Umbilical cord (tissue), 2 donors: ENCODE data around the gene PSRC1. TPM values are rescaled to one million over a fixed set of nuclear protein-coding genes. Genes with fewer than 3 reads are reported as not detected.
A peak's percentile ranks its signal among the peaks of the same experiment; 100 is the strongest.
"Not testable (repeated sequence)": the region's sequence is repeated elsewhere in the genome, so short reads cannot be mapped to it uniquely, and the experiment has no call there.

ENCODE experiments used
- DNase-seq: peaks from one replicate; pipeline ENCODE4 v3.0.0-alpha.2; 2015; ENCODE audit warnings: low spot score
- total RNA-seq: library from RNA; depleted of rRNA; stranded (reverse); fragments of >200 nt; gene quantifications from one replicate; pipeline ENCODE4 v1.2.3, GENCODE V29; 2014; ENCODE audit warnings: low replicate concordance; ENCODE audit not compliant: insufficient read depth

The PSRC1 gene
- total RNA-seq, 1 donor from 2014 or later = 4.3 TPM

GRCh38 chr1:109296782-109297181 lies 13.8 kb upstream of the PSRC1 start:
- no peak for DNase-seq

GRCh38 chr1:109295712-109296415 lies 12.9 kb upstream of the PSRC1 start:
- no peak for DNase-seq

GRCh38 chr1:109294481-109294880 lies 11.5 kb upstream of the PSRC1 start:
- no peak for DNase-seq

- DNase-seq = no peak
These were observed 10.1 kb upstream of the PSRC1 start for GRCh38 chr1:109293026-109293425.

- DNase-seq = no peak
These were observed 9.4 kb upstream of the PSRC1 start for GRCh38 chr1:109292364-109292763.

GRCh38 chr1:109290998-109291397 lies 8.1 kb upstream of the PSRC1 start:
- DNase-seq = peak; percentile 37

- no peak for DNase-seq
These were observed 7.2 kb upstream of the PSRC1 start for GRCh38 chr1:109290137-109290536.

DNA sequence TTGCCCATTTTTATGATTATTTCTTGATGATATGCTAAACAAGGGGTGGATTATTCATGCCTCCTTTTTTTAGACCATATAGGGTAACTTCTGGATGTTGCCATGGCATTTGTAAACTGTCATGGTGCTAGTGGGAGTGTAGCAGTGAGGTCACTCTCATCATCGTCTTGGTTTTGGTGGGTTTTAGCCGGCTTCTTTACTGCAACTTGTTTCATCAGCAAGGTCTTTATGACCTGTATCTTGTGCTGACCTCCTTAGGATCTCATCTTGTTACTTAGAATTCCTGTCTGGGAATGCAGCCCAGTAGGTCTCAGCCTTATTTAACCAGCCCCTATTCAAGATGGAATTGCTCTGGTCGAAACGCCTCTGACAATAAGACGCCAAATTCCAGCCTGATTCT lies 3.8 kb upstream of the PSRC1 start:
- DNase-seq = not testable (repeated sequence)

DNA sequence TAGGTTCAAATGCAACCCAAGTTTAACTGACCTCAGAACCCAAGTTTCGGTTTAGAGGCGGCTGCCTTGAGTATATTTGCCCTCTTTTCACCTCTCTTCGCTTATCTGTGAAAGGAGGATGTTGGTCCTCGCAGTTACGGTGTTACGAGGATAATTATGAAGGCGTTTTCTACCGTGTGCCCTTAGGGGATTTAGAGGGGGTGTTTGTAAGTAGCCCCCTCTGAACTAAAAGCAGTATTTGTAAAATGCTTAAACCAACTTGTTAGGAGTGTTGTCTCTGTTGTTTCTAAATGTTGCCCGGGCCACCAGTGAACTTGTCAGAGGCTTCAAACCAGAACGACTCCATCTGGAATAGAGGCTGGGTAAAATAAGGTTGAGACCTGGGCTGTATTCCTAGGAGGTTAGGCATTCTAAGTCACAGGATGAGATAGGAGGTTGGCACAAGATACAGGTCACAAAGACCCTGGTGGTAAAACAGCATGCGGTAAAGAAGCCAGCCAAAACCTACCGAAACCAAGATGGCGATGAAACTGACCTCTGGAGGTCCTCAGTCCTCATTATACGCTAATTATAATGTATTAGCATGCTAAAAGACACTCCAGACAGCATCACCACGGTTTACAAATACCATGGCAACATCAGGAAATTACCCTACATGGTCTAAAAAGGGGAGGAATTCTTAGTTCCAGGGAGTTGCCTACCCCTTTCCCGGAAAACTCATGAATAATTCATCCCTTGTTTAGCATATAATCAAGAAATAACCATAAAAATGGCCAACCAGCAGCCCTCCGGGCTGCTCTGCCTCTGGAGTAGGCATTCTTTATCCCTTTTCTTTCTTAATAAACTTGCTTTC lies 1.0 kb upstream of the PSRC1 start:
- no peak for DNase-seq

GRCh38 chr1:109282497-109282951 lies 421 bp downstream of the PSRC1 start:
- DNase-seq = no peak

DNA sequence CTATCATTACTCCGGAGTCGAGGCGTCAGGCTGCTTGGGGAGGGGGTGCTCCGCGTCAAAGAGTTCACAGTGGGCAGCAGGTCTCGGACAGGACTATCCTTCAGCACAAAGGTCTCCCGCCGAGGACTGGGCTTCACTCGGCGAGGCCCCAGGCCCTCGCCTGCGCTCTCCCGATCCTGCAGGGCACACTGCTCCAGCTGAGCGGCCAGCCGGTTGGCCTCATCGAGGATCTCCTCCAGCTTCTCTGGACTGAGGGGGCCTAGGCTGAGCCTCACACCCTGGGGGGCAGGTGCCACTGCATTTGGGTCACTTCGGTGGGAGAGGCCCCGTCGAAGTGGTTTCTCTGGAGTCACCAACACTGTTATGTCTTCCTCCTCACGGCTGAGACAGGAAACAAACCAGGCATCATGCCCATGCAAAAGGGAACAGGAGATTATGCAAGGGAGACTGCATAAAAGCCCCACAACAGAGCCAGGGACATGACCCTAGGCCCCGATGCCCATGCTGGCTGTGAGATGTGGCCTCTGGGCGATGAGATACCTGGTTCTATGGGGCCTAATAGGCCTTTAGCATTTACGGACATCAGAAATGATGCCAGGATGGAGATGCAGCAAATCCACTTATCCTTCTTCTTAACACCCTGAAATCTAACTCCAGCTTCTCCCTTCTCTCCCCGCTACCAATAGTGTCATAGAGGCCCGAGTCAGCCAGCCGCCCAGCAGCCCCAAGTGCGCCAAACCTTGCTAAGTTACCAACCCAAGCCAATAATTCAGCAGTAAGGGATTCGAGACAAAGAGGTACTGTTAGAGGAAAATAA lies 1.1 kb downstream of the PSRC1 start:
- no peak for DNase-seq

- no peak for DNase-seq
These were observed 2.1 kb downstream of the PSRC1 start for GRCh38 chr1:109280862-109281261.

GRCh38 chr1:109279615-109280278 lies 3.2 kb downstream of the PSRC1 start:
- no peak for DNase-seq

GRCh38 chr1:109277434-109278204 lies 5.3 kb downstream of the PSRC1 start:
- DNase-seq = peak; percentile 70

GRCh38 chr1:109275706-109276345 lies 7.1 kb downstream of the PSRC1 start:
- DNase-seq = no peak

- no peak for DNase-seq
These were observed 8.1 kb downstream of the PSRC1 start for GRCh38 chr1:109274533-109275476.

DNA sequence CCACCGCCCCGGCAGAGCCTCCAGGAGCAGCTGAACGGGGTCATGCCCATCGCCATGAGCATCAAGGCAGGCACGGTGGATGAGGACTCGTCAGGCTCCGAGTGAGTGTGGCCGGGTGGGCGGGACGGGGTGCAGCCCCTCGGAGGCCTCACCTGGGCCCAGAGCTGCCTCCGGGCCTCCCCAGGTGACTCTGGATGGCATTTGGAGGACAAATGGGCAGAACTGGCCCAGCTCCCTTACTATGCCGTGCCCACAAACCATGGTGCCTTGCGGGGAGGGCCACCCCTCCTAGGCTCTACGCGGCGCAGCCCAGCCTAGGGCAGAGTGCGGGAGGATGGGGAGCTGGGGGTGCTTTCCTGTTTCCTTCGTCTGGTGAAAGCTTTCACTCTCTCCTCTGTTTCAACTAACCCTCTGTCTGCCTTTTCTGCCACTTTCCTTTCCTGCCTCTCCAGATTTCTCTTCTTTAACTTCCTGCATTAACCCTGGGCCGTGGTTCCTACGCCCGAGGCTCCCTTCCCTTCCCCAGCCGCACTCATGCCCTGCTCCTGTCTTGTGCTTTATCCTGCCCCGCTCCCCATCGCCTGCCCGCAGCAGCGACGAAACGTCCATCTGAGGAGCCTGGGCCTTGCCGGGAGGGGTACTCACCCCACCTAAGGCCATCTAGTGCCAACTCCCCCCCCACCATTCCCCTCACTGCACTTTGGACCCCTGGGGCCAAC lies 9.2 kb downstream of the PSRC1 start:
- DNase-seq = no peak

- DNase-seq = no peak
These were observed 10.0 kb downstream of the PSRC1 start for GRCh38 chr1:109272831-109273547.
